ENCODE measurements around the gene TSPAN19. TPM values are rescaled to one million over a fixed set of nuclear protein-coding genes. Genes with fewer than 3 reads are reported as not detected.
"Not testable (repeated sequence)": the region's sequence is repeated elsewhere in the genome, so short reads cannot be mapped to it uniquely, and the experiment has no call there.

Gene TSPAN19
- total RNA-seq = 0.13 TPM in 2 replicates

GRCh38 chr12:85036234-85036707 is at the start of gene TSPAN19, which contains the start of gene LRRIQ1:
TSPAN19 (minus strand) TSS chr12:85036277; CDS start chr12:85029946, 6,331 bp downstream.
LRRIQ1 (plus strand) TSS chr12:85036351; CDS start chr12:85038177, 1,826 bp downstream.
- peak; percentile 72 to 80 for DNase-seq (ENCODE audit: low read depth in 2 of 2)

DNA sequence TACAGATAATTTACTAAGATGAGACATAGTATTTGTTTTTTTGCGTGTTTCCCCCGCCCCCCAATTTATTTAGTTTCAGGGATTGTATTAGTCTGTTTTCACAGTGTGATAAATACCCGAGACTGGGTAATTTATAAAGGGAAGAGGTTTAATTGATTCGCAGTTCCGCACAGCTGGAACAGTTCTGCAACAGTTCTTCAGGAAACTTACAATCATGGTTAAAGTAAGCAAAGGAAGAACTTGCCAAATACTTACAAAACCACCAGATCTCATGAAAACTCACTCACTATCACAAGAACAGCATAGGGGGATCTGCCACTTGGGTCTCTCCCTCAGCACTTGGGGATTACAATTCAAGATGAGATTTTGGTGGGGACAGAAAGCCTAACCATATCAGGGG is 49.0 kb upstream of the TSPAN19 start:
- DNase-seq (ENCODE audit: low read depth in 2 of 2) = no peak

GRCh38 chr12:85076688-85077430 is 40.8 kb upstream of the TSPAN19 start:
- peak; percentile 30 to 69 for DNase-seq (ENCODE audit: low read depth in 2 of 2)

DNA sequence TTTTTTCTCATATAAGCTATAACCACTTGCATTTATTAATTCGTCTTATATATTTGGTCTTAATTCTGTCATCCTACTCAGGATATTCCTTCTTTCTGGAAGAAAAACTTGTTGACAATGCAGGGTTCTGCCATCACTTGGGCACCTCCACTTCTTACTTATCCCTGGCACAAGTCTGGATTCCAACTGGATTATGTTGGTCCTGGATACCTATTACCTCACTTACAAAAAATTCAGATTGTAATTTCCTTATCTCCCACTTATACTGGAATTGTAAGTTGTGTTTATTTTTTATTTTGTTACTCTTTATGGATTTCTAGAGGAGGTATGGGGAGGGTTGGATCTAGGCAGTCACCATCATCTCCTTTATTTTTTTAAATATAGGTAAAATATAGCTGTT is 36.7 kb upstream of the TSPAN19 start:
- no peak for DNase-seq (ENCODE audit: low read depth in 2 of 2)

DNA sequence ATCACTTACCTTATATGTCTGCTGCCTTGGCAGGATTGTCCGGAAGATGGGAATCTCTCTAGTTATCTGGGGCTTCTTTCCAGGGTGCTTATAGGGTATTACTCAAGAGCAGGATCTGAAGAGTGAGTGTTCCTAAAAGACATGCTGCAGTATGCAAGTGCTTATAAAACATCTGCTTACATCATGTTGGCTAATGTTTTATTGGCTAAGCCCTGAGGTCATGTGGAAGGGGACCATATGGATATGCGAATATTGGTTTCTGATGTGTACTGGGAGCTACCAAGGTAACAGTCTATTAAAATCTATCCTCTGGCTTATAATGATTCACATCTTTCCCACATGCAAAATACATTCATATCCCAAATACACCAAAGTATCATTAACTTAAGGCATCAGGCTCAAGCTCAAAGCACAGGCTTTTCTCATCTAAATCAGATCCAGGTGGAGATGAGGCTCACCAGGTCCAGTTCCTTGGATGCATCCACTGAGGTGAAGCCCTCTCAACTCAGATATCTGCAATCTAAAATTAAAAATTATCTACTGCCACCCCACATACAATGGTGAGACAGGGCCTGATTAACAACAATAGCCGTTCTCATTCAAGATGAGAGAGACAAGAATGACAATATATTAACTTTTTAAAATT is 29.9 kb upstream of the TSPAN19 start:
- no peak for DNase-seq (ENCODE audit: low read depth in 2 of 2)

DNA sequence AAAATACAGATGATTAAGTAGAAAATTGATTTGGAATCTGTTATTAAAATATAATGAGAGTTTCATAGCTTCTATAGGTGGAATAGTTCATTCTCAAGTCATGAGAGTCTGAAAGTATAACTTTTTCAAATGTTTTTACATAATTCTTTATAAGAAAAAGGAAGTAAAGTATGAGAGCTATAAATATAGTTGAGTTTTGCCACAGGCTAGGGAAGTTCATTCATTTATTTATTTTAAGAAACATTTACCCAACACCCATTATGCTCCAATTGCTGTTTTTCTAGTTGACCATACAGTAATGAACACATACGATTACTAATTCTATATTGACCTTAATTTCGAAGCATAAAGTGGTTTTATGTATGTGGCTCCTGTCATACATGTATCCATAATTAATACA is 24.8 kb upstream of the TSPAN19 start:
- no peak for DNase-seq (ENCODE audit: low read depth in 2 of 2)

- DNase-seq (ENCODE audit: low read depth in 2 of 2) = no peak
These were observed 23.5 kb upstream of the TSPAN19 start for GRCh38 chr12:85059594-85059993.

DNA sequence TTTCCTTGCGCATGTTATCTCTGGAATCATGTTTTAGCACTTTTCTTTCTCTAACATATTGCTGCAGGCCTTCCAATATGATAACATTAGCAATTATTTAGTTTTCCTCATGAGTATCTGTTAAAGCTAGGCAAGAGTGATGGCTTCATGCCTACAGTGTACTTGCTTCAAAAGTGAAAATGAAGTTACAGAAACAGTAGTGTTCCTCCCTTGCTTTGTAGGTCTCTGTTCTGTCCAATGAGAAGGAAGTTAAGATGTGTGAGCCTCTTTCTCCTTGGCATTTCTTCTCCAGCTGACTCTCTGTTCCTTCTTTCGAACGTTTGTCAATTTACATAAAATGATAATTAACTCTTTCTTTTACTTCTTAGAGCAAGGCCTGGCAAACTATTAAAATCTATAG is 22.3 kb upstream of the TSPAN19 start:
- DNase-seq (ENCODE audit: low read depth in 2 of 2) = no peak

DNA sequence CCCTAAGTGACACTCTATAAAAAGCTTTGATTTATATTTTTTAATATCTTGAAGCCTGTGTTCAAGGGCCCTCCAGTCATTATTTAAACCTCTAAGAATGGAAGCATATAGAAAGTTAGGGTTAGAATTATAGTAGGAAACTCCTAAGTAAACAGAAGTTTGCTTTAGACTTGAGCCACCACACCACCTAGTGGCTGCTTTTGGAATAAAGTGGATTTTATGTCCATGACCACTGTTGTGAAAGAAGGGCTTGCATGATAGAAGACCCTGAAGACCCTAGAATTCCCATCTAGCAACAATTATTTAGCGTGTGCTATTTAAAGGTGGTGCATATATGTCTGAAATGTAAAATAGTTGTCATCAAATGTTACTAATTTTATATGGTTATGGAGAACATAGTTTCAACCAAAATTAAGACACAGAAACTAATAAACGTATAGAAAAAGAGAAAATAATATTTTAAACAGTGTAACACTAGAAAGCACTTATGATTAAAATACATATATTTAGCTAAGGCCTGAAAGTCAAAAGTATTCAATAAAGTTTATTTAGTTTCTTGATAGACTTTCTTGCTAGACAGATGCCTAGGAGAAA is 21.4 kb upstream of the TSPAN19 start:
- DNase-seq (ENCODE audit: low read depth in 2 of 2) = peak; percentile 24 to 48

- no peak for DNase-seq (ENCODE audit: low read depth in 2 of 2)
These were observed 7.8 kb upstream of the TSPAN19 start for GRCh38 chr12:85043829-85044228.

GRCh38 chr12:85041395-85041794 is 5.3 kb upstream of the TSPAN19 start:
- DNase-seq (ENCODE audit: low read depth in 2 of 2) = no peak

DNA sequence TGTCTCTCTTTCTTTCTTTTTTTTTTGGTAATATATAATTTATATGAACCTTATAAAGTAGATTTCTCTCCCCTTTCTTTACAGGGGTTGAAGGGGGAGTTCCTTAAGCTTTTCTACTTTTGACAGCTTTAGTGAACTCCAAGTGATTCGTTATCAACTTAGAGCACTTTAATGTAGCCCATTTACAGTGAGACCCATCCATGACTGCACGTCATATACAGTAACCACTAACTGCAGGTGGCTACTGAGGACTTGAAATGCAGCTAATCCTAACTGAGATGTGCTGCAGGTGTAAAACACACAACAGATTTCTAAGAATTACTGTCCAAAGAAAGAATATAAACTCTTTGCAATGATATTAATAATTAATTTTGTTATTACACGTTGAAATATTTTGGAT is 656 bp upstream of the TSPAN19 start:
- no peak for DNase-seq (ENCODE audit: low read depth in 2 of 2)

- DNase-seq (ENCODE audit: low read depth in 2 of 2) = peak in 1 of 2 donors; percentile 32
These were observed 6.6 kb downstream of the TSPAN19 start for GRCh38 chr12:85029456-85029855.

DNA sequence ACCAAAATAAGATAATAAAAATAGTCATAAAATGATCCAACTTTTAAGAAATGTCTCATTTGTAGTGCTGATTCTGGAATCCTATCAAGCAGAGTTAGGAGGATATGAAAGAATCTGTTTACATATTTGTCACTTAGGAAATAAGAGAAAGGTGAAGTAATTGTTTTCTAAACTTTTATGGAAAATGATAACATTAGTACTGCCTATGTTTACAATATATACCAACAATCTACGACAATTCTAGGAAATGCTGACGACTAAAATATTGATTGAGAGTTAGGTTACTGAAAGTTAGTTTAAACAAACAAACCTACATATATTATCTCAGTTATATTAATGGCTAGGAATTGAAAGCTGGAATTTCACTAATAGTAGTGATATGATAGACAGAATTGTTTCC is 18.0 kb downstream of the TSPAN19 start:
- peak in 1 of 2 donors; percentile 39 for DNase-seq (ENCODE audit: low read depth in 2 of 2)

DNA sequence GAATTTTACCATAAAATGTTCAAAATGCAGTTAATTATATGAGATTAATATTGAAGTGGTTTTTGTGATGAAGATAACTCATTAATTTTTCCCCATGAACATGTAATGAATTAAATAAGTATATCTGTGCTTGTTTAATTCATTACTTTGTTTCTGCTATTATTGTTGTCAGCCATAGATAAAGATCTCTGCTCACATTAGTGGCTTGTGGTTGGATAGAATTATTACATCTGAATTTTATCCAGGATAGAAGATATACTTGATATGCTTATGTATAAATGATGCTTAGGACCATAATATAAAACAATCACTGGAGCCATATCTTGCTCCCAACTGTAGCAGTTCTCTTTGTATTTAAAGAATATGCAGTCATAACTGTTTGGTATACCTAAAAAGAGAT is 18.5 kb downstream of the TSPAN19 start:
- no peak for DNase-seq (ENCODE audit: low read depth in 2 of 2)

GRCh38 chr12:85017133-85017532 is 18.9 kb downstream of the TSPAN19 start:
- DNase-seq (ENCODE audit: low read depth in 2 of 2) = no peak

GRCh38 chr12:85016413-85016812 is 19.7 kb downstream of the TSPAN19 start:
- DNase-seq (ENCODE audit: low read depth in 2 of 2) = peak; percentile 87 to 95

DNA sequence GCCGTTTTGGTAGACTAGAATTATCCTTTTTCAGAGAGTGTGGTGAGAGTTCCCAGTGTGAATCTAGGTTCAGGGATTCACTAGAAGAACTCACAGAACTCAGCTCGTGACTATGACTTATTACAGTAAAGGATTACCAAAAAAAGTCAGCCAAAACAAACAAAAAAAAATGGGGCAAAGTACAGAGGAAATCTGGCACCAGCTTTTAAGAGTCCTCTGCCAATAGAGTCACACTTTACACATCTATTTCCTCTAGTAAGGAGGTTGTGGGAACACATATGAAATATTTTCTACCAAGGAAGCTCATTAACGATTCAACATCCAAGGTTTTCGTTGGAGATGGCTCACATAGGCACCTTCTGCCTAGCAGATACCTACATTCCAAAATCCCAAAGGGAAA is 28.2 kb downstream of the TSPAN19 start:
- DNase-seq (ENCODE audit: low read depth in 2 of 2) = peak; percentile 56 to 87

DNA sequence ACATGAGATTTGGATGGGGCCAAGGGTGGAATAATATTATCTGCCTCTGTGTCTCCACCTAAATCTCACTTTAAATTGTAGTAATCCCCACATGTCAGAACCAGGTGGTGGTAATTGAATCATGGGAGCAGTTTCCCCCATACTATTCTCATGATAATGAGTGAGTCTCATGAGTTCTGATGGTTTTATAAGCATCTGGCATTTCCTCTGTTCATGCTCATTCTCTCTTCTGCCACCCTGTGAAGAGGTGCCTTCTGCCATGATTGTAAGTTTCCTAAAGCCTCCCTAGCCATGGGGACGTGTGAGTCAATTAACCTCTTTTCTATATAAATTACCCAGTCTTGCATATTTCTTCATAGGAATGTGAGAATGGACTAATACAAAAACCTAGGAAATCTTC is 29.9 kb downstream of the TSPAN19 start:
- no peak for DNase-seq (ENCODE audit: low read depth in 2 of 2)

DNA sequence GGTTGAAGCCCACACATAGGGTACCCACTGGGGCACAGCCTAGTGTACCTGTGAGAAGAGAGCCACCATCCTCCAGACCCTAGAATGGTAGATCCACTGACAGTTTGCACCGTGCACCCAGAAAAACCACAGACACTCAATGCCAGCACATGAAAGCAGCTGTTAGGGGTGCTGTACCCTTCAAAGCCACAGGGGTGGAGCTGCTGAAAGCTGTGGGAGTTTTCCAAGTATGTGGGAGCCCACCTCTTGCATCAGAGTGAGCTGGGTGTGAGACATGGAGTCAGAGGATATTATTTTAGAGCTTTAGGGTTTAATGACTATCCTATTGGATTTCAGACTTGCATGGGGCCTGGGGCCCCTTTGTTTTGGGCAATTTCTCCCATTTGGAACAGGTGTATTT is 30.5 kb downstream of the TSPAN19 start:
- no peak for DNase-seq (ENCODE audit: low read depth in 2 of 2)

DNA sequence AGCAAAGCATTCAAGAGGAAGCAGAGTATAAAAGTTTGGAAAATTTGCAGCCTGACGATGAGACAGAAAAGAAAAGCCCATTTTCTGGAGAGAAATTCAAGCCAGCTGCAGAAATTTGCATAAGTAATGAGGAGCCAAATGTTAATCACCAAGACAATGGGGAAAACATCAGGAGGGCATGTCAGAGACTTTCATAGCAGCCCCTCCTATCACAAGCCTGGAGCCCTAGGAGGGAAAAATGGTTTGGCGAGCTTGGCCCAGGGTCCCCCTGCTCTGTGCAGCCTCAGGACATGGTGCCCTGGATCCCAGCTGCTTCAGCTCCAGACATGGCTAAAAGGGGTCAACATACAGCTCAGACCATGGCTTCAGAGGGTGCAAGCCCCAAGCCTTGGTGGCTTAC is 31.0 kb downstream of the TSPAN19 start:
- not testable (repeated sequence) for DNase-seq (ENCODE audit: low read depth in 2 of 2)

GRCh38 chr12:85004204-85004603 is 31.9 kb downstream of the TSPAN19 start:
- no peak for DNase-seq (ENCODE audit: low read depth in 2 of 2)
